Non-pigmented ciliary epithelial cell (primary cell): ENCODE results near the gene ADAM12.
"Not testable (repeated sequence)": the region's sequence is repeated elsewhere in the genome, so short reads cannot be mapped to it uniquely, and the experiment has no call there.

ENCODE experiments used
- DNase-seq: peaks from one replicate; pipeline ENCODE4 v3.0.0-alpha.2; 2010; ENCODE audit warnings: low read depth

Gene ADAM12

GRCh38 chr10:125980521-125981035 is 407.7 kb downstream of the ADAM12 start:
- no peak for DNase-seq

- no peak for DNase-seq
Measured at GRCh38 chr10:125979976-125980375, 408.3 kb downstream of the ADAM12 start.

GRCh38 chr10:125976960-125977605 is 411.2 kb downstream of the ADAM12 start:
- no peak for DNase-seq

DNA sequence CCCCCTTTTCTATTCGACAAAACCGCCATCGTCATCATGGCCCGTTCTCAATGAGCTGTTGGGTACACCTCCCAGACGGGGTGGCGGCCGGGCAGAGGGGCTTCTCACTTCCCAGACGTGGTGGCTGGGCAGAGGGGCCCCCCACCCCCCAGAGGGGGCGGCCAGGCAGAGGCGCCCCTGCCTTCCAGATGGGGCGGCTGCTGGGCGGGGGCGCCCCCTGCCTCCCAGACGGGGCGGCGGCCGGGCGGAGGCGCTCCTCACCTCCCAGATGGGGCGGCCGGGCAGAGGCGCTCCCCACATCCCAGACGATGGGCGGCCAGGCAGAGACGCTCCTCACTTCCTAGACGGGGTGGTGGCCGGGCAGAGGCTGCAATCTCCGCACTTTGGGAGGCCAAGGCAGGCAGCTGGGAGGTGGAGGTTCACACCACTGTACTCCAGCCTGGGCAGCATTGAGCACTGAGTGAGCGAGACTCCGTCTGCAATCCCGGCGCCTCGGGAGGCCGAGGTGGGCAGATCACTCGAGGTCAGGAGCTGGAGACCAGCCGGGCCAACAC is 418.1 kb downstream of the ADAM12 start:
- not testable (repeated sequence) for DNase-seq

- no peak for DNase-seq
Measured at GRCh38 chr10:125967533-125967932, 420.7 kb downstream of the ADAM12 start.

- DNase-seq = no peak
Measured at GRCh38 chr10:125964558-125964957, 423.7 kb downstream of the ADAM12 start.
